K562 (cell line): ENCODE measurements around the gene RNF4. TPM values are rescaled to one million over a fixed set of nuclear protein-coding genes. Genes with fewer than 3 reads are reported as not detected.

Source experiments
- ATAC-seq: fragments of 200-7000 bp; cut with Tn5 transposase; 3 replicates; pipeline ENCODE4 v1.9.1; 2020; ENCODE audit warnings: moderate library complexity
- BruUV-seq: library from RNA; stranded (reverse); fragments of 400-500 nt; replicated peaks from 2 replicates; lab custom pipeline; 2021; lab: Mats Ljungman, UMichigan
- CTCF ChIA-PET: fragments of 300-600 bp; formaldehyde crosslinking; extraction: SDS; loops from one replicate; lab custom pipeline; 2021; ENCODE audit warnings: low intra/inter-chr PET ratio; lab: Yijun Ruan, JAX
- POLR2A ChIA-PET: fragments of 300-600, 350-650 bp; sonication (Branson Sonifier 250); formaldehyde crosslinking; extraction: SDS; loops from one replicate; lab custom pipeline; 2021; ENCODE audit warnings: antibody characterized with exemption, inconsistent platforms; lab: Yijun Ruan, JAX
- DNase-seq, 4 experiments: peaks; one replicate each; pipeline versions ENCODE4 v3.0.0 to v3.0.0-alpha.2; 2011 to 2018; ENCODE audit warnings: low spot score in 3 of 4, mixed read lengths in 3 of 4; ENCODE audit errors: extremely low read depth in 1 of 4
- FAIRE-seq: peaks from 2 replicates; lab custom pipeline; 2011; peaks lifted over from hg19 to GRCh38; lab: Jason Lieb, UNC
- H2AFZ ChIP-seq: 2 replicates; pipeline ENCODE4 v1.6.0; 2011; ENCODE audit warnings: low read depth, low read length, control low read depth, inconsistent platforms
- H3K27ac ChIP-seq: fragments of 200-600 bp; 3 replicates; pipeline ENCODE4 v1.8.0; 2011; ENCODE audit warnings: low read depth, mild to moderate bottlenecking, control low read depth, inconsistent platforms, low read length, moderate library complexity, mixed read lengths; ENCODE audit errors: extremely low read depth
- H3K27me3 ChIP-seq, 2 experiments: fragments of 300-600 bp in 1 of 2; 2 replicates in 1 of 2; 3 replicates in 1 of 2; pipeline versions ENCODE4 v1.6.0 to v1.8.0; 2011; ENCODE audit warnings: inconsistent platforms in 2 of 2, low read length in 2 of 2, mild to moderate bottlenecking in 1 of 2, mixed read lengths in 1 of 2, moderate library complexity in 1 of 2; ENCODE audit not compliant: control insufficient read depth in 2 of 2, insufficient read depth in 2 of 2
- H3K36me3 ChIP-seq: fragments of 300-600 bp; 3 replicates; pipeline ENCODE4 v1.8.0; 2011; ENCODE audit warnings: mild to moderate bottlenecking, low read length, inconsistent platforms; ENCODE audit not compliant: control insufficient read depth, insufficient read depth
- H3K4me1 ChIP-seq, 2 experiments: fragments of 200-600 bp in 1 of 2; replicated peaks in 1 of 2; 2 replicates in 1 of 2; 3 replicates in 1 of 2; pipeline versions ENCODE4 v1.5.1 to v1.8.0; 2011; ENCODE audit warnings: inconsistent platforms in 2 of 2, low read length in 2 of 2, mild to moderate bottlenecking in 1 of 2, mixed read lengths in 1 of 2, moderate library complexity in 1 of 2; ENCODE audit not compliant: control insufficient read depth in 2 of 2, insufficient read depth in 2 of 2
- H3K4me2 ChIP-seq: 2 replicates; pipeline ENCODE4 v1.6.1; 2011; ENCODE audit warnings: low read length, control low read depth, inconsistent platforms, mixed read lengths; ENCODE audit not compliant: insufficient read depth
- H3K4me3 ChIP-seq: fragments of 200-600 bp; sonication (generic), shearing (Covaris generic); 2 replicates; pipeline ENCODE4 v1.5.1; 2016; ENCODE audit warnings: control low read depth, inconsistent platforms
- H3K79me2 ChIP-seq: fragments of 200-600 bp; 3 replicates; pipeline ENCODE4 v1.8.0; 2011; ENCODE audit warnings: low read length, inconsistent platforms; ENCODE audit not compliant: control insufficient read depth, insufficient read depth
- H3K9ac ChIP-seq, 2 experiments: 2 replicates each; pipeline versions ENCODE4 v1.6.0 to v1.6.1; 2011; ENCODE audit warnings: low read depth in 2 of 2, low read length in 2 of 2, control low read depth in 1 of 2, inconsistent platforms in 1 of 2, mild to moderate bottlenecking in 1 of 2, mixed read lengths in 1 of 2; ENCODE audit not compliant: insufficient read depth in 1 of 2
- H3K9me1 ChIP-seq: one replicate; pipeline ENCODE4 v1.6.0; 2011; ENCODE audit warnings: inconsistent platforms, mild to moderate bottlenecking, low read length, moderate library complexity; ENCODE audit not compliant: control insufficient read depth, insufficient read depth
- H3K9me3 ChIP-seq: replicated peaks from 2 replicates; pipeline ENCODE4 v1.5.1; 2011; ENCODE audit warnings: low read depth, low read length, inconsistent platforms; ENCODE audit not compliant: control insufficient read depth, insufficient read depth
- H4K20me1 ChIP-seq: replicated peaks from 2 replicates; pipeline ENCODE4 v1.6.1; 2011; ENCODE audit warnings: low read length, inconsistent platforms, mixed read lengths; ENCODE audit not compliant: control insufficient read depth, insufficient read depth
- EZH2 ChIP-seq: IDR thresholded peaks from 2 replicates; pipeline ENCODE4 v1.6.1; 2012; ENCODE audit warnings: low read depth, mild to moderate bottlenecking, inconsistent platforms, low read length, borderline replicate concordance
- JUNB ChIP-seq: fragments of 450-650 bp; formaldehyde crosslinking; conservative IDR thresholded peaks from 2 replicates; pipeline ENCODE4 v1.4.0; 2020; ENCODE audit warnings: mild to moderate bottlenecking
- KAT7 ChIP-seq: sonication (generic); formaldehyde crosslinking; IDR thresholded peaks from 2 replicates; pipeline ENCODE4 v1.8.0; 2022; ENCODE audit warnings: missing genetic modification reagents, mild to moderate bottlenecking, borderline replicate concordance
- ZFP30 ChIP-seq: fragments of 250-450 bp; sonication (Bioruptor Pico); IDR thresholded peaks from 2 replicates; pipeline ENCODE4 v1.8.0; 2022; ENCODE audit warnings: moderate library complexity, mild to moderate bottlenecking, inconsistent platforms, borderline replicate concordance
- WGBS: fragments of 100-300 bp; shearing (Covaris generic); methylation state at CpG from one replicate; pipeline ENCODE4 v1.1.6; 2016; ENCODE audit warnings: low coverage, mixed read lengths; ENCODE audit not compliant: insufficient coverage; ENCODE audit errors: missing lambda C conversion rate; 5-methylcytosine and 5-hydroxymethylcytosine counted together
- in situ Hi-C: fragments of 300-500 bp; cut with MboI; formaldehyde crosslinking; loops from 4 replicates; pipeline ENCODE4 v1.15.0; 2018; ENCODE audit warnings: inconsistent platforms, mixed read lengths
- intact Hi-C: fragments of 100-400 bp; cut with micrococcal nuclease; formaldehyde crosslinking; loops from 2 replicates; pipeline ENCODE4 v1.14.2; 2022
- polyA plus RNA-seq, 8 experiments: library from polyadenylated mRNA; depleted of rRNA in 4 of 8; stranded (reverse) in 5 of 8; unstranded in 3 of 8; fragments of >200 nt; fragmentation: Nextera tagmentation in 2 of 8; fragmentation: Illumina TruSeq in 1 of 8; extraction: Ambion mirVana in 2 of 8; extraction: Trizol in 1 of 8; gene quantifications; 2 replicates each; pipeline versions ENCODE4 v1.2.1 to v1.2.3, GENCODE V29; 2011 to 2014; ENCODE audit warnings: inconsistent platforms in 1 of 8, missing spikeins in 1 of 8
- total RNA-seq, 7 experiments: library from RNA; depleted of rRNA in 6 of 7; stranded (reverse); fragments of >200 nt in 6 of 7; fragmentation: Illumina TruSeq in 2 of 7; extraction: Trizol in 2 of 7; gene quantifications; 2 replicates each; pipeline versions ENCODE4 v1.2.1 to v1.2.3, GENCODE V29; 2011 to 2021; ENCODE audit warnings: low replicate concordance in 1 of 7

Gene RNF4
- total and polyA plus RNA-seq, 9 of the 15 experiments (the other 6 are each of a cell fraction or from before 2014, with no cell fraction given): 19.2 to 59.3 (median 44.8) TPM

GRCh38 chr4:2511645-2512131 lies 42.8 kb downstream of the RNF4 start:
- ChIA-PET POLR2A (interaction anchor here (0.6 to 1.0 kb wide), 3 partner anchors 10 to 1149 kb away, joined by 3 read pairs; no protein-coding TSS in a partner anchor), CTCF (no interaction called here)
- in situ Hi-C loops (no loop called here), intact Hi-C loops (no loop called here)
- Histone ChIP-seq H3K4me3 (no peak overlapping the region), H3K4me1 (no peaks in the 10 kb centered on the region; a peak in 1 of 5 replicates), H2AFZ (no peak overlapping the region), H3K79me2 (peaks cover 9% of the 10 kb centered on the region; the same call in 2 of the 3 replicates), H3K36me3 (peaks cover 87% of the 10 kb centered on the region), H4K20me1 (peaks cover 6% of the 10 kb centered on the region; the same call in 1 of the 2 replicates), H3K27ac (no peak overlapping the region), H3K9me1 (peaks cover 4% of the 10 kb centered on the region), H3K9me3 (no peaks in the 10 kb centered on the region), H3K4me2 (no peak overlapping the region), H3K27me3 (no peaks in the 10 kb centered on the region), H3K9ac (no peak overlapping the region)
- 72% methylated on average over 6 of the region's 9 CpGs for whole genome bisulfite sequencing
- TF ChIP-seq KAT7 (CRISPR knock-in tag) (no peak), ZFP30 (CRISPR knock-in tag) (no peak), EZH2 (no peak), JUNB (no peak)
- BruUV-seq: no TSS peak
- no peak for FAIRE-seq
- ATAC-seq: no peak
- peak in 2 of 4 experiments; percentile 20 to 24 for DNase-seq
